Measurements from ENCODE around the gene P2RX7.

- TF ChIP-seq CTCF (IDR thresholded peaks at IDR 0.05), result no peak
- TF ChIP-seq, protein P1, sequence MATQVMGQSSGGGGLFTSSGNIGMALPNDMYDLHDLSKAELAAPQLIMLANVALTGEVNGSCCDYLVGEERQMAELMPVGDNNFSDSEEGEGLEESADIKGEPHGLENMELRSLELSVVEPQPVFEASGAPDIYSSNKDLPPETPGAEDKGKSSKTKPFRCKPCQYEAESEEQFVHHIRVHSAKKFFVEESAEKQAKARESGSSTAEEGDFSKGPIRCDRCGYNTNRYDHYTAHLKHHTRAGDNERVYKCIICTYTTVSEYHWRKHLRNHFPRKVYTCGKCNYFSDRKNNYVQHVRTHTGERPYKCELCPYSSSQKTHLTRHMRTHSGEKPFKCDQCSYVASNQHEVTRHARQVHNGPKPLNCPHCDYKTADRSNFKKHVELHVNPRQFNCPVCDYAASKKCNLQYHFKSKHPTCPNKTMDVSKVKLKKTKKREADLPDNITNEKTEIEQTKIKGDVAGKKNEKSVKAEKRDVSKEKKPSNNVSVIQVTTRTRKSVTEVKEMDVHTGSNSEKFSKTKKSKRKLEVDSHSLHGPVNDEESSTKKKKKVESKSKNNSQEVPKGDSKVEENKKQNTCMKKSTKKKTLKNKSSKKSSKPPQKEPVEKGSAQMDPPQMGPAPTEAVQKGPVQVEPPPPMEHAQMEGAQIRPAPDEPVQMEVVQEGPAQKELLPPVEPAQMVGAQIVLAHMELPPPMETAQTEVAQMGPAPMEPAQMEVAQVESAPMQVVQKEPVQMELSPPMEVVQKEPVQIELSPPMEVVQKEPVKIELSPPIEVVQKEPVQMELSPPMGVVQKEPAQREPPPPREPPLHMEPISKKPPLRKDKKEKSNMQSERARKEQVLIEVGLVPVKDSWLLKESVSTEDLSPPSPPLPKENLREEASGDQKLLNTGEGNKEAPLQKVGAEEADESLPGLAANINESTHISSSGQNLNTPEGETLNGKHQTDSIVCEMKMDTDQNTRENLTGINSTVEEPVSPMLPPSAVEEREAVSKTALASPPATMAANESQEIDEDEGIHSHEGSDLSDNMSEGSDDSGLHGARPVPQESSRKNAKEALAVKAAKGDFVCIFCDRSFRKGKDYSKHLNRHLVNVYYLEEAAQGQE (IDR thresholded peaks at IDR 0.05; ENCODE audit: insufficient read depth in 1 of 2, low read depth in 2 of 2, low read length in 1 of 2), result no peak
Observed at GRCh38 chr12:121145221-121145620, 12.5 kb downstream of the P2RX7 start.

Measured in Panc1 (cell line).